ENCODE measurements around the gene BCAS1. TPM values are rescaled to one million over a fixed set of nuclear protein-coding genes. Genes with fewer than 3 reads are reported as not detected.
"Not testable (repeated sequence)": the region's sequence is repeated elsewhere in the genome, so short reads cannot be mapped to it uniquely, and the experiment has no call there.

The BCAS1 gene
- total RNA-seq, 1 donor from 2014 or later: 0.04 TPM

GRCh38 chr20:54019127-54019526, 51.3 kb downstream of the BCAS1 start:
- no peak for DNase-seq (ENCODE audit: low read depth)
- Histone ChIP-seq H3K36me3 (ENCODE audit: control insufficient read depth, insufficient read depth, low read length) (no peaks in the 10 kb centered on the region), H3K4me3 (ENCODE audit: low read depth, low read length) (no peak overlapping the region), H3K27me3 (ENCODE audit: control insufficient read depth, insufficient read depth, low read length) (no peaks in the 10 kb centered on the region)
- TF ChIP-seq CTCF (IDR thresholded peaks at IDR 0.05; ENCODE audit: insufficient read depth, low read length, poor library complexity, severe bottlenecking): no peak

GRCh38 chr20:54017846-54018245, 52.5 kb downstream of the BCAS1 start:
- Histone ChIP-seq H3K27me3 (ENCODE audit: control insufficient read depth, insufficient read depth, low read length) (no peaks in the 10 kb centered on the region), H3K36me3 (ENCODE audit: control insufficient read depth, insufficient read depth, low read length) (no peaks in the 10 kb centered on the region), H3K4me3 (ENCODE audit: low read depth, low read length) (no peak overlapping the region)
- no peak for TF ChIP-seq CTCF (IDR thresholded peaks at IDR 0.05; ENCODE audit: insufficient read depth, low read length, poor library complexity, severe bottlenecking)
- DNase-seq (ENCODE audit: low read depth): no peak

GRCh38 chr20:54015496-54015895, 54.9 kb downstream of the BCAS1 start:
- no peak for TF ChIP-seq CTCF (IDR thresholded peaks at IDR 0.05; ENCODE audit: insufficient read depth, low read length, poor library complexity, severe bottlenecking)
- DNase-seq (ENCODE audit: low read depth): no peak
- no peaks in the 10 kb centered on the region for H3K36me3 ChIP-seq (ENCODE audit: control insufficient read depth, insufficient read depth, low read length)
- no peaks in the 10 kb centered on the region for H3K27me3 ChIP-seq (ENCODE audit: control insufficient read depth, insufficient read depth, low read length)
- H3K4me3 ChIP-seq (ENCODE audit: low read depth, low read length): no peak overlapping the region

GRCh38 chr20:54014293-54014926, 56.0 kb downstream of the BCAS1 start:
- no peaks in the 10 kb centered on the region for H3K27me3 ChIP-seq (ENCODE audit: control insufficient read depth, insufficient read depth, low read length)
- no peak for TF ChIP-seq CTCF (IDR thresholded peaks at IDR 0.05; ENCODE audit: insufficient read depth, low read length, poor library complexity, severe bottlenecking)
- H3K4me3 ChIP-seq (ENCODE audit: low read depth, low read length): no peak overlapping the region

GRCh38 chr20:54013471-54013870, 56.9 kb downstream of the BCAS1 start:
- Histone ChIP-seq H3K27me3 (ENCODE audit: control insufficient read depth, insufficient read depth, low read length) (no peaks in the 10 kb centered on the region), H3K36me3 (ENCODE audit: control insufficient read depth, insufficient read depth, low read length) (no peaks in the 10 kb centered on the region), H3K4me3 (ENCODE audit: low read depth, low read length) (no peak overlapping the region)
- TF ChIP-seq CTCF (IDR thresholded peaks at IDR 0.05; ENCODE audit: insufficient read depth, low read length, poor library complexity, severe bottlenecking): no peak
- DNase-seq (ENCODE audit: low read depth): no peak

More at GRCh38 chr20:54014293-54014926, 56.0 kb downstream of the BCAS1 start:
- DNase-seq (ENCODE audit: low read depth): no peak
- H3K36me3 ChIP-seq (ENCODE audit: control insufficient read depth, insufficient read depth, low read length): no peaks in the 10 kb centered on the region

GRCh38 chr20:54011346-54011745, 59.0 kb downstream of the BCAS1 start:
- Histone ChIP-seq H3K27me3 (ENCODE audit: control insufficient read depth, insufficient read depth, low read length) (no peaks in the 10 kb centered on the region), H3K36me3 (ENCODE audit: control insufficient read depth, insufficient read depth, low read length) (no peaks in the 10 kb centered on the region), H3K4me3 (ENCODE audit: low read depth, low read length) (no peak overlapping the region)
- DNase-seq (ENCODE audit: low read depth): no peak
- no peak for TF ChIP-seq CTCF (IDR thresholded peaks at IDR 0.05; ENCODE audit: insufficient read depth, low read length, poor library complexity, severe bottlenecking)

- H3K4me3 ChIP-seq (ENCODE audit: low read depth, low read length); H3K27me3 ChIP-seq (ENCODE audit: control insufficient read depth, insufficient read depth, low read length); H3K36me3 ChIP-seq (ENCODE audit: control insufficient read depth, insufficient read depth, low read length); DNase-seq (ENCODE audit: low read depth): not testable (repeated sequence)
Measured at GRCh38 chr20:54006216-54006615, 64.2 kb downstream of the BCAS1 start.

Measured in kidney epithelial cell (primary cell).